Activated T-cell treated with anti-CD3 and anti-CD28 coated beads, Interleukin-2, amount 50 U/mL, for 48 hours (primary cell): ENCODE measurements around the gene RGS6.

Experiments
- DNase-seq, 2 experiments: peaks; one replicate each; pipeline ENCODE4 v3.0.0-alpha.2; 2020

RGS6 gene

GRCh38 chr14:72540836-72541235 lies 608.6 kb downstream of the RGS6 start:
- no peak for DNase-seq

- DNase-seq, result no peak
Observed at GRCh38 chr14:72541546-72541945, 609.3 kb downstream of the RGS6 start.

- DNase-seq, result no peak
Observed at GRCh38 chr14:72543341-72543740, 611.1 kb downstream of the RGS6 start.

GRCh38 chr14:72544615-72545387 lies 612.6 kb downstream of the RGS6 start:
- no peak for DNase-seq

GRCh38 chr14:72545411-72546311 lies 613.4 kb downstream of the RGS6 start:
- no peak for DNase-seq

- no peak for DNase-seq
Observed at GRCh38 chr14:72546344-72547016, 614.3 kb downstream of the RGS6 start.

GRCh38 chr14:72547999-72548398 lies 615.8 kb downstream of the RGS6 start:
- no peak for DNase-seq

- DNase-seq, result no peak
Observed at GRCh38 chr14:72549026-72549425, 616.8 kb downstream of the RGS6 start.

GRCh38 chr14:72549854-72550253 lies 617.6 kb downstream of the RGS6 start:
- DNase-seq, result no peak

- no peak for DNase-seq
Observed at GRCh38 chr14:72550513-72550912, 618.3 kb downstream of the RGS6 start.

GRCh38 chr14:72552236-72552635 lies 620.0 kb downstream of the RGS6 start:
- no peak for DNase-seq

- no peak for DNase-seq
Observed at GRCh38 chr14:72553161-72553560, 620.9 kb downstream of the RGS6 start.

GRCh38 chr14:72553656-72554055 lies 621.4 kb downstream of the RGS6 start:
- no peak for DNase-seq

- no peak for DNase-seq
Observed at GRCh38 chr14:72554401-72554800, 622.2 kb downstream of the RGS6 start.

GRCh38 chr14:72554994-72555608 lies 622.9 kb downstream of the RGS6 start:
- DNase-seq, result no peak

GRCh38 chr14:72555609-72556000 lies 623.4 kb downstream of the RGS6 start:
- DNase-seq, result no peak

- no peak for DNase-seq
Observed at GRCh38 chr14:72557671-72558070, 625.4 kb downstream of the RGS6 start.

GRCh38 chr14:72558721-72559120 lies 626.5 kb downstream of the RGS6 start:
- DNase-seq, result no peak

GRCh38 chr14:72559202-72559601 lies 627.0 kb downstream of the RGS6 start:
- DNase-seq, result no peak

GRCh38 chr14:72559669-72560255 lies 627.5 kb downstream of the RGS6 start:
- no peak for DNase-seq

- DNase-seq, result no peak
Observed at GRCh38 chr14:72560331-72560730, 628.1 kb downstream of the RGS6 start.

- no peak for DNase-seq
Observed at GRCh38 chr14:72560889-72561493, 628.8 kb downstream of the RGS6 start.
